Ovary (tissue), 3 donors: ENCODE measurements around the gene OCSTAMP.

ENCODE experiments used
- EP300 ChIP-seq: sonication (generic); formaldehyde crosslinking; IDR thresholded peaks from one replicate; pipeline ENCODE4 v1.6.1; 2017; ENCODE audit warnings: antibody characterized with exemption
- TF ChIP-seq, protein P1 (sequence below), 3 donors: fragments of 450-650 bp in 2 of 3; fragments of 200-600 bp in 1 of 3; IDR thresholded peaks; one replicate each; pipeline versions ENCODE4 v1.5.1 to v1.8.0; 2016 to 2022; ENCODE audit warnings: antibody characterized with exemption in 3 of 3, mild to moderate bottlenecking in 1 of 3
- donor health status: DM: no; HTN: no; CAD: no.

DNA sequence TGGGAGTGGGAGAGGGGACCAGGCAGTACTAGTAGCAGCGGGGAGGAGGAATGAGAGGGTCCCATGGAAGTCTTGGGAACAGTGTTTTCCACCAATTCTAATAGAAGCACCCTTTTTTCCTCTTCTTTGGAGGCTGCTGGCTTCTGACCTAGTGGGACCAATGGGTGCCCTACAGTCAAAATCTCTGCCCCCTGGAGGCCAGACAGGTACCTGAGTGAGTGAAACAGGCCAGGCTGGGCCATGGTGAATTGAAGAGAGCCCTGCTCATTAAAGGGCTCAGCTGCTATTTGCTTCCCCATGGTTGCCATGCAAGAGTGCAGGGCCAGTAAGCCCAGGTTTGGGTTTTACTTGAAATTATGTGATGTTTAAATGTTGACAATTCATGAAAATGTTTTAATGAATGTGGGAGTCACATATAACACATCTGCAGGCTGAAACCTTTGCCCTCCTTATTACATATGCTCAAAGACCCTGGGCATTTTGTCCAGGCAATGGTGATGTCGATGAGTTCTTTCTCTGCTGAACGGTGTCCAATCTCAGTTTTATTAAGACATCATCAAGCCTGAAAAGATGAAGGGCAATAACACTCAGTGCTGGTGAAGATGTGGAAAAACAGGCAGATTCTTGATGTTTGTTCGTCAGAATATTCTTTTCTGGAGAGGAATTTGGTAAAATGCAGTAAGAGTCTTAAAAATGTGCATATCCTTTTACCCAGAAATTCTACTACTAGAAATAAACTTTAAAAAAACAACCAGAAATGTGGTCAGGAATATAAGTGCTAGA lies 42.3 kb upstream of the OCSTAMP start:
- TF ChIP-seq, protein P1, sequence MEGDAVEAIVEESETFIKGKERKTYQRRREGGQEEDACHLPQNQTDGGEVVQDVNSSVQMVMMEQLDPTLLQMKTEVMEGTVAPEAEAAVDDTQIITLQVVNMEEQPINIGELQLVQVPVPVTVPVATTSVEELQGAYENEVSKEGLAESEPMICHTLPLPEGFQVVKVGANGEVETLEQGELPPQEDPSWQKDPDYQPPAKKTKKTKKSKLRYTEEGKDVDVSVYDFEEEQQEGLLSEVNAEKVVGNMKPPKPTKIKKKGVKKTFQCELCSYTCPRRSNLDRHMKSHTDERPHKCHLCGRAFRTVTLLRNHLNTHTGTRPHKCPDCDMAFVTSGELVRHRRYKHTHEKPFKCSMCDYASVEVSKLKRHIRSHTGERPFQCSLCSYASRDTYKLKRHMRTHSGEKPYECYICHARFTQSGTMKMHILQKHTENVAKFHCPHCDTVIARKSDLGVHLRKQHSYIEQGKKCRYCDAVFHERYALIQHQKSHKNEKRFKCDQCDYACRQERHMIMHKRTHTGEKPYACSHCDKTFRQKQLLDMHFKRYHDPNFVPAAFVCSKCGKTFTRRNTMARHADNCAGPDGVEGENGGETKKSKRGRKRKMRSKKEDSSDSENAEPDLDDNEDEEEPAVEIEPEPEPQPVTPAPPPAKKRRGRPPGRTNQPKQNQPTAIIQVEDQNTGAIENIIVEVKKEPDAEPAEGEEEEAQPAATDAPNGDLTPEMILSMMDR (IDR thresholded peaks at IDR 0.05): no peak
- no peak for TF ChIP-seq EP300
